Prostate gland (tissue), 2 donors: ENCODE results near the gene OVCH1.

Experiments
- POLR2A ChIP-seq: fragments of 450-650 bp; IDR thresholded peaks from one replicate; pipeline ENCODE4 v1.6.1; 2016; ENCODE audit warnings: antibody characterized with exemption, mild to moderate bottlenecking
- TF ChIP-seq, protein P1 (sequence below), 4 experiments: fragments of 200-600 bp in 2 of 4; fragments of 450-650 bp in 2 of 4; sonication (generic) in 2 of 4; IDR thresholded peaks; 1 replicate in 3 of 4; 2 replicates in 1 of 4; pipeline ENCODE4 v1.5.1; 2016 to 2019; ENCODE audit warnings: antibody characterized with exemption in 4 of 4, mild to moderate bottlenecking in 2 of 4, moderate library complexity in 2 of 4

DNA sequence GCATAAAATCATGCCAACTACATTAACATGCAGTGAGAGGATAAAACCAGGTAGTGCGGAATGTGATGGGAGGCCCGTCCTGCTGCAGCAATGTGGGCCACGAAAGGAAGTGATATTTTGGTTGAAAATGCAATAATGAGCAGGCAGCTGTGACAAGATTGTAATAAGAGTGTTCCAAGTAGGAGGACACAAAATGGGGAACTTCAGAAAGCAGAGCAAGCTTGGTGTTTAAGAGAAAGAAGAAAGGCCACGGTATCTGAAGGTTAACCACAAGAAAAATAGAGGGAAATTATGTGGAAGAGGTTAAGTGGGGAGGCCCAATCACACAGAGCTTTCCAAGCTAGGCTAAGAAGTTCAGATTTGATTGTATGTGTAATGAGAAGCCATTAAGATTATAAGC lies 34.3 kb downstream of the OVCH1 start:
- TF ChIP-seq, protein P1, sequence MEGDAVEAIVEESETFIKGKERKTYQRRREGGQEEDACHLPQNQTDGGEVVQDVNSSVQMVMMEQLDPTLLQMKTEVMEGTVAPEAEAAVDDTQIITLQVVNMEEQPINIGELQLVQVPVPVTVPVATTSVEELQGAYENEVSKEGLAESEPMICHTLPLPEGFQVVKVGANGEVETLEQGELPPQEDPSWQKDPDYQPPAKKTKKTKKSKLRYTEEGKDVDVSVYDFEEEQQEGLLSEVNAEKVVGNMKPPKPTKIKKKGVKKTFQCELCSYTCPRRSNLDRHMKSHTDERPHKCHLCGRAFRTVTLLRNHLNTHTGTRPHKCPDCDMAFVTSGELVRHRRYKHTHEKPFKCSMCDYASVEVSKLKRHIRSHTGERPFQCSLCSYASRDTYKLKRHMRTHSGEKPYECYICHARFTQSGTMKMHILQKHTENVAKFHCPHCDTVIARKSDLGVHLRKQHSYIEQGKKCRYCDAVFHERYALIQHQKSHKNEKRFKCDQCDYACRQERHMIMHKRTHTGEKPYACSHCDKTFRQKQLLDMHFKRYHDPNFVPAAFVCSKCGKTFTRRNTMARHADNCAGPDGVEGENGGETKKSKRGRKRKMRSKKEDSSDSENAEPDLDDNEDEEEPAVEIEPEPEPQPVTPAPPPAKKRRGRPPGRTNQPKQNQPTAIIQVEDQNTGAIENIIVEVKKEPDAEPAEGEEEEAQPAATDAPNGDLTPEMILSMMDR (IDR thresholded peaks at IDR 0.05): no peak
- no peak for TF ChIP-seq POLR2A
